Measurements from ENCODE around the gene KRTAP3-2.

Gene KRTAP3-2

DNA sequence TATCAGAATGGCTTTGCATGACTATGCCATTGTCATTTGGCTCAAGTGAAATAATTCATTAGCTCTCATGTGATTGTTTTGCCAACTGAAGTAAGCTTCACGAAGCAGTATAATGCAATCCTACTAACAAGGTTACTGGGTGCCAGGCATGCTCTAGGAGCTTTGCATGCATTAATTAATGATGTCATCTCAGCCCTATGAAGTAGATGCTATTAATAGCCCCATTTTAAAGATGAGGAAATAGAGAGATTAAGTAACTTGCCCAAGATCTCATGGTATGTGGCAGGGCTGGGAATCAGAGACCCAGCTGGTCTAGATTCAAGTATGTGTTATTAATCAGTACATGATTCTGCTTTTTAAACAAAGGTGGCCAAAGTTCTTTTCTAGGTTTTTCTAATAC lies 47.0 kb downstream of the KRTAP3-2 start:
- in situ Hi-C loops (cut with HindIII; ENCODE audit: low pct_unique_long_range_greater_than_20kb, low sequenced_read_pairs) = no loop called here
- no peak for DNase-seq (ENCODE audit: low read depth in 1 of 2, low spot score in 1 of 2)
- no peak for TF ChIP-seq JUND (IDR thresholded peaks at IDR 0.05; ENCODE audit: low read depth)

- no peak for DNase-seq (ENCODE audit: low read depth in 1 of 2, low spot score in 1 of 2)
- in situ Hi-C loops (cut with HindIII; ENCODE audit: low pct_unique_long_range_greater_than_20kb, low sequenced_read_pairs) = no loop called here
- TF ChIP-seq JUND (IDR thresholded peaks at IDR 0.05; ENCODE audit: low read depth) = no peak
These were observed 47.6 kb downstream of the KRTAP3-2 start for GRCh38 chr17:40952154-40952553.

GRCh38 chr17:40951011-40951622 lies 48.6 kb downstream of the KRTAP3-2 start:
- in situ Hi-C loops (cut with HindIII; ENCODE audit: low pct_unique_long_range_greater_than_20kb, low sequenced_read_pairs) = no loop called here
- TF ChIP-seq JUND (IDR thresholded peaks at IDR 0.05; ENCODE audit: low read depth) = no peak
- no peak for DNase-seq (ENCODE audit: low read depth in 1 of 2, low spot score in 1 of 2)

- no peak for DNase-seq (ENCODE audit: low read depth in 1 of 2, low spot score in 1 of 2)
- in situ Hi-C loops (cut with HindIII; ENCODE audit: low pct_unique_long_range_greater_than_20kb, low sequenced_read_pairs) = no loop called here
- no peak for TF ChIP-seq JUND (IDR thresholded peaks at IDR 0.05; ENCODE audit: low read depth)
These were observed 49.5 kb downstream of the KRTAP3-2 start for GRCh38 chr17:40950176-40950575.

- in situ Hi-C loops (cut with HindIII; ENCODE audit: low pct_unique_long_range_greater_than_20kb, low sequenced_read_pairs) = no loop called here
- TF ChIP-seq JUND (IDR thresholded peaks at IDR 0.05; ENCODE audit: low read depth) = no peak
- DNase-seq (ENCODE audit: low read depth in 1 of 2, low spot score in 1 of 2) = no peak
These were observed 50.3 kb downstream of the KRTAP3-2 start for GRCh38 chr17:40949418-40949817.

Measured in T47D (cell line).